Mesenchymal stem cell (in vitro differentiated cells and primary cell): ENCODE data around the gene PHF8. TPM values are rescaled to one million over a fixed set of nuclear protein-coding genes. Genes with fewer than 3 reads are reported as not detected.
A peak's percentile ranks its signal among the peaks of the same experiment; 100 is the strongest.

Source experiments
- DNase-seq: peaks from one replicate; pipeline ENCODE4 v3.0.0-alpha.2; 2013
- H2AFZ ChIP-seq: one replicate; pipeline ENCODE4 v1.6.1; 2013; ENCODE audit warnings: low read depth, mild to moderate bottlenecking, control low read depth, inconsistent platforms, low read length, moderate library complexity
- H2AK5ac ChIP-seq: 2 replicates; pipeline ENCODE4 v1.6.1; 2013; ENCODE audit warnings: low read length, moderate library complexity, mild to moderate bottlenecking, inconsistent platforms; ENCODE audit not compliant: severe bottlenecking
- H2BK120ac ChIP-seq: one replicate; pipeline ENCODE4 v1.6.1; 2013; ENCODE audit warnings: low read depth, mild to moderate bottlenecking, inconsistent platforms, low read length, moderate library complexity
- H2BK12ac ChIP-seq, 2 experiments: one replicate each; pipeline ENCODE4 v1.6.1; 2013; ENCODE audit warnings: inconsistent platforms in 2 of 2, low read length in 2 of 2, mild to moderate bottlenecking in 2 of 2, moderate library complexity in 2 of 2, control low read depth in 1 of 2
- H2BK15ac ChIP-seq: one replicate; pipeline ENCODE4 v1.6.1; 2013; ENCODE audit warnings: mild to moderate bottlenecking, low read depth, inconsistent platforms; ENCODE audit not compliant: poor library complexity, severe bottlenecking
- H2BK5ac ChIP-seq: 2 replicates; pipeline ENCODE4 v1.6.1; 2013; ENCODE audit warnings: low read depth, mild to moderate bottlenecking, low read length, control low read depth, inconsistent platforms; ENCODE audit not compliant: poor library complexity, severe bottlenecking
- H3K14ac ChIP-seq, 2 experiments: one replicate each; pipeline ENCODE4 v1.6.1; 2013; ENCODE audit warnings: inconsistent platforms in 2 of 2, low read length in 2 of 2, control low read depth in 1 of 2, mild to moderate bottlenecking in 1 of 2, moderate library complexity in 1 of 2
- H3K18ac ChIP-seq, 2 experiments: one replicate each; pipeline ENCODE4 v1.6.1; 2013; ENCODE audit warnings: inconsistent platforms in 2 of 2, low read length in 2 of 2, control low read depth in 1 of 2, low read depth in 1 of 2, mild to moderate bottlenecking in 1 of 2
- H3K23ac ChIP-seq, 2 experiments: one replicate each; pipeline ENCODE4 v1.6.1; 2013; ENCODE audit warnings: inconsistent platforms in 2 of 2, low read length in 2 of 2, mild to moderate bottlenecking in 2 of 2, moderate library complexity in 2 of 2, control low read depth in 1 of 2
- H3K27ac ChIP-seq: 2 replicates; pipeline ENCODE4 v1.5.1; 2013; ENCODE audit warnings: mild to moderate bottlenecking, moderate library complexity, low read length, control low read depth, inconsistent platforms; ENCODE audit not compliant: poor library complexity, severe bottlenecking
- H3K27me3 ChIP-seq, 2 experiments: 2 replicates each; pipeline versions ENCODE4 v1.6.1 to v1.7.0; 2013; ENCODE audit warnings: low read length in 2 of 2, mild to moderate bottlenecking in 2 of 2, moderate library complexity in 2 of 2, control low read depth in 1 of 2, inconsistent platforms in 1 of 2; ENCODE audit not compliant: control insufficient read depth in 1 of 2, insufficient read depth in 1 of 2
- H3K36me3 ChIP-seq, 2 experiments: 2 replicates each; pipeline versions ENCODE4 v1.6.1 to v1.7.0; 2013; ENCODE audit warnings: low read length in 2 of 2, control low read depth in 1 of 2, inconsistent platforms in 1 of 2, low read depth in 1 of 2, mild to moderate bottlenecking in 1 of 2; ENCODE audit not compliant: insufficient read depth in 2 of 2, control insufficient read depth in 1 of 2
- H3K4ac ChIP-seq, 2 experiments: one replicate each; pipeline ENCODE4 v1.6.1; 2013; ENCODE audit warnings: inconsistent platforms in 2 of 2, low read length in 2 of 2, mild to moderate bottlenecking in 2 of 2, moderate library complexity in 2 of 2, control low read depth in 1 of 2, low read depth in 1 of 2
- H3K4me1 ChIP-seq: 2 replicates; pipeline ENCODE4 v1.6.1; 2013; ENCODE audit warnings: low read depth, low read length, control low read depth; ENCODE audit not compliant: control insufficient read depth, insufficient read depth
- H3K4me2 ChIP-seq: 2 replicates; pipeline ENCODE4 v1.6.1; 2013; ENCODE audit warnings: low read length, mild to moderate bottlenecking, inconsistent platforms; ENCODE audit not compliant: poor library complexity, severe bottlenecking
- H3K4me3 ChIP-seq, 2 experiments: 2 replicates each; pipeline versions ENCODE4 v1.5.1 to v1.7.0; 2013; ENCODE audit warnings: low read length in 2 of 2, mild to moderate bottlenecking in 2 of 2, control low read depth in 1 of 2, low read depth in 1 of 2; ENCODE audit not compliant: insufficient read depth in 1 of 2
- H3K79me1 ChIP-seq: replicated peaks from 2 replicates; pipeline ENCODE4 v1.6.1; 2013; ENCODE audit warnings: mild to moderate bottlenecking, control low read depth, low read length, inconsistent platforms; ENCODE audit not compliant: poor library complexity, severe bottlenecking
- H3K9ac ChIP-seq: 2 replicates; pipeline ENCODE4 v1.7.0; 2013; ENCODE audit warnings: mild to moderate bottlenecking, low read length, moderate library complexity
- H3K9me3 ChIP-seq: 2 replicates; pipeline ENCODE4 v1.7.0; 2013; ENCODE audit warnings: mild to moderate bottlenecking, low read length; ENCODE audit not compliant: control insufficient read depth
- H4K8ac ChIP-seq: one replicate; pipeline ENCODE4 v1.6.1; 2013; ENCODE audit warnings: inconsistent platforms, mild to moderate bottlenecking, low read length, moderate library complexity
- H4K91ac ChIP-seq: one replicate; pipeline ENCODE4 v1.6.1; 2013; ENCODE audit warnings: mild to moderate bottlenecking, low read length, inconsistent platforms
- WGBS: methylation state at CpG from one replicate; pipeline ENCODE4 v1.1.7; 2013; ENCODE audit warnings: mixed read lengths; 5-methylcytosine and 5-hydroxymethylcytosine counted together
- polyA plus RNA-seq, 2 experiments: library from polyadenylated mRNA; stranded (reverse); fragments of 200-250 nt; gene quantifications; one replicate each; pipeline ENCODE4 v1.2.3, GENCODE V29; 2013

Gene PHF8
- 6.9 TPM for polyA plus RNA-seq (2013, experiment 1 of 2)
- polyA plus RNA-seq (2013, experiment 2 of 2), result 6.9 TPM

DNA sequence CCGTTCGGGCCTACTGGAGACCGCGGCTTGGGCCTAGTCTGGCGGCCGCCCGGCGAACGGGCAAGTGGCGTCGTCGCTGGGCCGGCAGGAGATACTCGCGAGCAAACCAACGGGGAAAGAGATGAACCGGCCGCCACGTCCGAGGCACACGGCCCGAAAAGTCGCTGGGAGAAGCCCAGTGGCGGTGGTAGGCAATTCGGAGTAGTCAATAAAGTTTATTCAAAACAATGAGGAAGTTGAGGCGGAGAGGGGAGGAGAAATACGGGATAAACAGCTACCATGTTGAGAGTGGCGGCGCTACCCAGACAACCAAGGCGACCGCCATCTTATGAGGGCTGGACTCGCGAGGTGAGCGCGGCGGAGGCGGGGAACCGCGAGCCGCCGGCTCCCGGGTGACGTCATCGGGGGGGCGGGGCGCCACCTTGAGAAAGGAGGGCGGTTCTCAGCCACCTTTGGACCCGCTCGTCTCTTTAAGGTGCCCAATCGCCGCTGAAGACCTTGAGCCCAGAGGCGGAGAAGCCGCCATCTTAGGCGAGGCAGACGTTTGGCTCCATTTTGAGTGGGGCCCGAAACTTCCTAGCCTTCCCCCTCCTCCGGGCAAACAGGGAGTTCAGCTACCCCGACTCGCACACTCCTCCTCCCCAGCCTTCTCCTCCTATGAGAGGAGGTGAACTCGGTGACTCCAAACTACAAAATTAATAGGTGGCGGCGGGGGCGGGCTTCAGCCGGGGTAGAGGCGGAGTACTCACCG, at the start of gene PHF8:
PHF8 (minus strand) TSS at position 348 of the 751 bp plus-strand sequence. CDS start 1,745 bp downstream, outside the sequence.
- H3K14ac ChIP-seq, result no peak within 1 kb of the TSS
- H2BK12ac ChIP-seq, result no peak within 1 kb of the TSS
- peak within 1 kb of the TSS; percentile 71 to 85 for H3K4me3 ChIP-seq
- no peak within 1 kb of the TSS for H2AK5ac ChIP-seq
- peak within 1 kb of the TSS; percentile 61 for H2BK120ac ChIP-seq
- whole genome bisulfite sequencing, result 1% methylated on average over 55 of the region's 66 CpGs
- H2BK15ac ChIP-seq, result peak within 1 kb of the TSS; percentile 90
- H3K27me3 ChIP-seq, result no peaks in the 10 kb centered on the region
- peak within 1 kb of the TSS in 1 of 2 experiments; percentile 92 for H3K4ac ChIP-seq
- H2AFZ ChIP-seq, result no peak within 1 kb of the TSS
- peaks cover 0 to 21% of the 10 kb centered on the region in 2 experiments for H3K36me3 ChIP-seq
- peak within 1 kb of the TSS; percentile 86 for H3K4me2 ChIP-seq
- no peak within 1 kb of the TSS for H3K23ac ChIP-seq
- peak within 1 kb of the TSS; percentile 72 for H4K8ac ChIP-seq
- DNase-seq, result peak; percentile 94
- H3K27ac ChIP-seq, result peak within 1 kb of the TSS; percentile 82
- H3K9me3 ChIP-seq, result no peaks in the 10 kb centered on the region
- H2BK5ac ChIP-seq, result peak within 1 kb of the TSS; percentile 82
- H4K91ac ChIP-seq, result peak within 1 kb of the TSS; percentile 39
- no peaks in the 10 kb centered on the region for H3K79me1 ChIP-seq
- peak within 1 kb of the TSS; percentile 79 to 93 for H3K18ac ChIP-seq
- H3K4me1 ChIP-seq, result peaks cover 3% of the 10 kb centered on the region
- H3K9ac ChIP-seq, result peak within 1 kb of the TSS; percentile 95

- Histone ChIP-seq H3K9me3 (no peaks in the 10 kb centered on the region), H3K4me1 (no peaks in the 10 kb centered on the region), H2BK120ac (no peak overlapping the region), H3K4me2 (no peak overlapping the region), H2AK5ac (no peak overlapping the region), H3K79me1 (no peaks in the 10 kb centered on the region), H2AFZ (no peak overlapping the region), H3K4me3 (no peak overlapping the region), H3K23ac (no peak overlapping the region), H3K4ac (no peak overlapping the region), H3K27ac (no peak overlapping the region), H3K18ac (no peak overlapping the region), H4K91ac (no peak overlapping the region), H3K14ac (no peak overlapping the region), H3K9ac (no peak overlapping the region), H2BK5ac (no peak overlapping the region), H4K8ac (no peak overlapping the region), H2BK12ac (no peak overlapping the region), H2BK15ac (no peak overlapping the region), H3K27me3 (peaks cover 0 to 5% of the 10 kb centered on the region in 2 experiments), H3K36me3 (peaks cover 0 to 15% of the 10 kb centered on the region in 2 experiments)
- DNase-seq, result no peak
- WGBS, result no CpG with 5 or more reads among the region's 2 CpGs
Measured at GRCh38 chrX:54093571-54093970, 49.3 kb upstream of the PHF8 start.

GRCh38 chrX:54093159-54093558, 48.9 kb upstream of the PHF8 start:
- Histone ChIP-seq H3K27ac (no peak overlapping the region), H2AFZ (no peak overlapping the region), H3K27me3 (peaks cover 0 to 5% of the 10 kb centered on the region in 2 experiments), H3K9me3 (no peaks in the 10 kb centered on the region), H3K4me3 (no peak overlapping the region), H3K4ac (no peak overlapping the region), H3K9ac (no peak overlapping the region), H3K4me2 (no peak overlapping the region), H2AK5ac (no peak overlapping the region), H3K79me1 (no peaks in the 10 kb centered on the region), H3K36me3 (peaks cover 0 to 15% of the 10 kb centered on the region in 2 experiments), H4K91ac (no peak overlapping the region), H4K8ac (no peak overlapping the region), H3K18ac (no peak overlapping the region), H2BK5ac (no peak overlapping the region), H2BK120ac (no peak overlapping the region), H2BK12ac (no peak overlapping the region), H3K4me1 (no peaks in the 10 kb centered on the region), H3K14ac (no peak overlapping the region), H2BK15ac (no peak overlapping the region), H3K23ac (no peak overlapping the region)
- DNase-seq, result no peak
- 88% methylated on average over 1 of the region's 1 CpG for WGBS

DNA sequence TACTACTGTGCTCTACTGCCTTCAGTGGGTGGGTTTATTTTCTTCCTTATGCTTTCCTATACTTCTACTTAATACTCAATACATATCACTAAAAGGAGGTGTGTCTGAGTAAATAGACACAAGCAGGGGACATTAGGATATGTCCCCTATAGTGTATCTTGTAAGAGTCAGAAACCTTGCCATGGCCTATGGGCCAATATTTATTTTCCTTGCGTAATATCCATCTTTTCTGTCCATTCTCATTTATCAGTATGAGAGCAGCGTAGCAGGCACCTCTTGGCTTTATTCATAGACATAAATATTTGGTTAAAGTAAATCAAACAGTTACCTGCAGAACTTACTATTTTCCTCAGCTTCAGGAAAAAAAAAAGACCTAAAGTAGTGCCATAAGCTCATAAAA, 46.6 kb upstream of the PHF8 start:
- Histone ChIP-seq H3K27me3 (peaks cover 0 to 8% of the 10 kb centered on the region in 2 experiments), H4K8ac (no peak overlapping the region), H3K4me2 (no peak overlapping the region), H3K9me3 (no peaks in the 10 kb centered on the region), H3K4me1 (peaks cover 2% of the 10 kb centered on the region), H4K91ac (no peak overlapping the region), H3K27ac (no peak overlapping the region), H2AFZ (no peak overlapping the region), H3K4me3 (no peak overlapping the region), H3K4ac (no peak overlapping the region), H2AK5ac (no peak overlapping the region), H3K23ac (no peak overlapping the region), H3K9ac (no peak overlapping the region), H2BK15ac (no peak overlapping the region), H3K36me3 (peaks cover 0 to 15% of the 10 kb centered on the region in 2 experiments), H3K79me1 (no peaks in the 10 kb centered on the region), H3K18ac (no peak overlapping the region), H2BK12ac (no peak overlapping the region), H3K14ac (no peak overlapping the region), H2BK120ac (no peak overlapping the region), H2BK5ac (no peak overlapping the region)
- no CpG with 5 or more reads among the region's 2 CpGs for WGBS
- no peak for DNase-seq
